NCI-H2227 (cell line): ENCODE results near the gene ASAP2.

Experiments used
- DNase-seq: peaks from one replicate; lab custom pipeline; 2025; ENCODE audit not compliant: unreplicated experiment; lab: John Stamatoyannopoulos, UW

Gene ASAP2

DNA sequence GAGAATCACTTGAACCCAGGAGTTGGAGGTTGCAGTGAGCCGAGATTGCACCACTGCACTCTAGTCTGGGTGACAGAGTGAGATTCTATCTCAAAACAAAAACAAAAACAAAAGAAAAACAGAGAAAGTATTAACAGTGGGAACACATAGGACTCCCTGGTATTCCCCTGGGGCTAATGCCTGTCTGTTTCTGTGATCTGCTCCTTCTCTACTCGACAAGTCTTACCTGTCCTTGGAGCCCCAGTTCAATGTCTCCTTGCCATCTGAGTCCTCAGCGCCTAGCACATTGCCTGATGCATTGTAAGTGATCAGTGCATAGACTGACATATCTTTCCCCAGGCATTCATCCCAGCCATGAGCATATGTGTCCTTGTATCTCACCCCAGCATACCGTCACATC lies 85.8 kb downstream of the ASAP2 start:
- no peak for DNase-seq

DNA sequence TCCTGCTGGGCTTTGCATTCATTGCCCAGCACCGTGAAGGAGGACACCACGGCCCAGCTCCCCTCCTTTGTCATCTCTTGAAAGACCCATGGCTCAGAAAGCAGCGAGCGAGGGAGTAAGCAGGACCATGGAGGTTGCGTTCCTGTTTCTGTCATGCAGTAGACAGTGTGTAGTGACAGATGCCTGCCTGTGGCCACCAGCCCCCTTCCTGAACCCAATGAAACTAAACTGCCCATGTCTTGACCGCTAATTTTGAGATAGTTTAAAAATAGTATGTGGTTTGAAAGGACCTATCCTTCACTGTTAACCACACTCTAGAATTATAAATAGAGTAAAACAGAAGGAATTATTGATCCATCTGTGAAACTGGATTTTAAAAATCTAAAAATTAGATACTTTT lies 88.2 kb downstream of the ASAP2 start:
- no peak for DNase-seq

DNA sequence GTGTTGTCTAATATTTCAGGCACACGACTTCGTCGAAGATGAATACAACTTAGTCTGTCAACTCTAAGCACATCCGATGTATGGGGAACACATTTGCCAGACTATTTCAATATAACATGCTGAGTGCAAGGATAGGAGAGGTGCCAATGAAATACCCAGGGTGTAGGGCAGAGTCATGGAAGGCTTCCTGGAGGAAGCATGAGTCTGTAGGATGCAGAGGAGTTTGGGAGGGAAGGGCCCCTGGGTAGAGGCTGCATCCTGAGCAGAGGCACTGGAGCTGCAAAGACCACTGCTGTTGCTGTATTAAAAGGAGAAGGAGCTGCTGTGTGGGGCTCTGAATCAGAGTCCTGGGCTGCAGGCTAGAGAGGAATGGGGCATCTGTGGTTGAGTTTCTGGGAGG lies 89.9 kb downstream of the ASAP2 start:
- no peak for DNase-seq

DNA sequence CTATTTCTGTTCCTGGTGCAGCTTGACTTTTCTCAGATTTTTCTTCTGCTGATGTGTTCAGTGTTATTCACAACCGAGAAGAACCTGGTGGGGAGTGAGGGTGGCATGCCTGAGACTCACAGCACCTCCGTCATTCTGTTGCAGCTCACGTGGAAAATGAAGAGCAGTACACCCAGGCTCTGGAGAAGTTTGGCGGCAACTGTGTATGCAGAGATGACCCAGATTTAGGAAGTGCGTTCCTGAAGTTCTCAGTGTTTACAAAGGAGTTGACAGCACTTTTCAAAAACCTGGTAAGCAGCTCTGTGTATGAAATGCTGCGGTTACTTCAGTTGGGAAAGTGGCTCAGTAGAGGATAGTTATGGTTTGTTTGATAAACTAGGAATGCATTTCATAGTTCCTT lies 90.5 kb downstream of the ASAP2 start:
- no peak for DNase-seq

DNA sequence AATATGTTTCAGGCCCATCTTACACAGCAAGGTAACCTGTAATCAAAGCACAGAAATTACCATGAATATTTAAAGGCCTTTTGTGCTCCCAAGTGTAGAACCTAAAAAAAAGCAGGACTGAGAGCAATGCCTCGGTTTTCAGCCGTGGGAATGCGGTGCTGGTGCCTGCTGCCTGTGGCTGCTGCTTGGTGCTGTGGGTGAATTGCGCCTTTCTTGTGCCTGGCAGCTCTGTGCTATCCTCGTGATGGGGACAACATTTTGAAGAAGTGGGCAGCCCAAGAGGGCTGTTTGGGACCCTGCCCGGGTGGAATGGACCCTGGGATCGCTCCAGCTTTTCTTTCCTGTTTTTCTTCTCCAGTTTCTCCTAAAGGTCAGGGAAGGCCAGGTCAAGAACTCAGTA lies 91.2 kb downstream of the ASAP2 start:
- no peak for DNase-seq

DNA sequence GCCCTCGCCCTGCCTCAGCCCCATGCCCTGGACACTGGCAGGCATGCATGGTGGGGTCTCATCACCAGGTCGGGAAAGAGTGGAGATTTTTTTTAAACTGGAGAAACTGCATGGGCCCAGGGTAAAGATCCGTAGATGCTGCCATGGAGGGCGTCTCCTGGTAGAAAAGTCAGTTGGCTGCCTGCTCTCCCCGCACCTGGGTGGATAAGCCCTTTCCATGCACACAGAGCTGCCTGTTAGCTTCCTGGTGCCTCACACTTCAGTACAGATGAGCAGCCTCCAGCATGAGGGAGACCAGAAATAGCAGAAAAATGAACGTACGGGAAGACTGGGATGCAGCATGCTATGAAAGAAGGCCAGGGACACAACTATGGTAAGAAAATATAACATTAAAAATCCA lies 92.0 kb downstream of the ASAP2 start:
- DNase-seq, result no peak

DNA sequence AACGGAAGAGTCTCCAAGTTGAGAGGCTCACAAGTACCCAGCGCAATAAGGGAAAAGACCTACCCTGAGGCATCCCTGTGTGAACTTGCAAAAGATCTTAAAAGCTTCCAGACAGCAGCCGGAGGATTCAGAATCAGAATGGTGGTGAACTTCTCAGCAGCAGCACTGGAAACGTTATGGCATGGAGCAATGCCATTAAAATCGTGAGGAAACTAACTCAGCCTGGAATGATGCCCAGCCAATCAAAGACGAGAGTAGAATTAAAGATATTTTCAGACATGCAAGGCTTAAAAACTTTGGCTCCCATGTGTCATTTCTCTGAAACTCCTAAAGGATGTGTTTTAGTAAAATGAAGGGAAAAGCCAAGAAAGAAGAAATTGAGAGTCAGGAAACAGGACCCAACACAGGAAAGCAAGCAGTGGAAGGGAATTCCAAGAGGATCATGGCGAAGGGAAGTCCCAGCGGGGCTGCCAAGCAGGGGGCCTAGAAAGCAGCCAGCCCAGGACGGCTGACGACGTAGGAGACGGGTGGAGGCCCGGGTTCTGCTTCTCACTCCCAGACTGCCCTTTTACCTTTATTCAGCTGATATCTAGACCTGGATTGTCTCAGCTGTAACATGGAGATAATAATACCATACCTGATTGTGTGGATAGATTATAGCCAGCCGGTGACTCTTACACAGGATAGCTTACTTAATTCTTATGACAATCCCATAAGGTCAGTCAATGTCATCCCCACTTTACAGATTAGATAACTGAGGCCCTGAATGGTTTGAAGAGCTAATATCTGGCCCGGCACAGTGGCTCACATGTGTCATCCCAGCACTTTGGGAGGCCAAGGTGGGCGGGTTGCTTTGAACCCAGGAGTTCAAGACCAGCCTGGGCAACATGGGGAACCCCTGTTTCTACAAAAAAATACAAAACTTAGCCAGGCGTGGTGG lies 92.8 kb downstream of the ASAP2 start:
- DNase-seq, result no peak

DNA sequence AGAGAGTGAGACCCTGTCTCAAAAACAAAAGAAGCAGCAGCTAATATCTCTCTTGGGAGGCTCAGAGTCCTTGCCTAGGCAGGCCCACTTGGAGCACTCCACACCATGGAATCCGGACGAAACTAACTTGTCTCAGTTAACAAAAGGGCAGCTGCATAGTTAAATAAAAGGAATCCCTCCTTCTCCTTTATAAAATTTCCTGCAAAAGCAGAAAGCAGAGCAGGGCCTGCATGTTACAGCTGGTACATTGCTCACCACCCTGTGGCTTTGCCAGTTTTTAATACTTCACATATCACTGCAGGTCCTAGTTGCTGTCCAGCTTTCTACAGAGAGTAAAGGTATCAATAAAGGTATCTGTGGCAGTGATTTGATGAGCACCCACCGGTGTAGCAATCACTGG lies 93.6 kb downstream of the ASAP2 start:
- no peak for DNase-seq

DNA sequence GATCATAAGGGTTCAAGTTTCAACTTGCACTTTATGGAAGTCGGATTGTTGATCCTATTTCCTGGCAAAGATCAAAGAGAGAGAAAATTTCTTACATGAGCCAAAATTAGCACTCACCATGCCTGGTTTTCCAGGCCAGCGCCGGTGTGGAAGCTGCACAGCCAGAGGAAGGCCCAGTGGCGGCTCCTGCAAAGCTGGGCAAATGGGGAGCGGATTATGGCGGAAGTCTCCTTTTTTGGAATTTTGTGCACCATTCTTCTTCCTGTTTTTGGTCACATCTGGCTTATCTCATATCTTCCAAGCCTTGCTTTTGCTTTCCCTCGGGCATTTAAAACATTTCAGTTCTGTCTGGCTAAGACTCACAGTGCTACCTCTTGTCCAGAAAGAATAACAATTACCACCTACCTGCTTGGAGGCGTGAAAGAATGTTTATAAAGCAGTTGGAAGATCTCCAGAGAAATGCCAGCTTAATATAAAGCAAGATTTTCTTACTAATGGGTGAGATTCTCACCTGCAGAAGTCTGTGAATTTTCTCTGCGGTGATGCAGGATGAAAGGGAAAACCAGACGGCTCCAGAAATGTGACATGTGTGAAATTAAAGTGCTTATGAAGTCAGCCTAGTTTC lies 94.3 kb downstream of the ASAP2 start:
- no peak for DNase-seq

DNA sequence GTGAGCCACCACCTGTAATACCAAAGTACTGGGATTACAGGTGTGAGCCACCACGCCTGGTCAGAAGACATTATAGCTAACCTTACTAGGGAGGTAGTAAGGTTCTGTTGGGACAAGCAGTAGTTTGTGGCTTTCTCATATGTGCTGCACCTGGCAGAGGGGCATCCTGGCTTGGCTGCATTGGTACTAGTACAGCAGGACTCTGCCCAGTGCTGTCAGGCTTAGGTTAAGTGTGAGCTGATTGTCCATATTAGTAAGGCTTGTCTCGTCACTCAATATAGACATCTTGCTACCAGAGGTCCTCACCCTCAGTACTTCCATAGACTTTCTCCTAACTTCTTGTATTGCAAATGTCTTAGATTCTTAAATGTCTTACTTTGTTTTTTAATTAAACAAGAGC lies 96.1 kb downstream of the ASAP2 start:
- DNase-seq, result no peak

DNA sequence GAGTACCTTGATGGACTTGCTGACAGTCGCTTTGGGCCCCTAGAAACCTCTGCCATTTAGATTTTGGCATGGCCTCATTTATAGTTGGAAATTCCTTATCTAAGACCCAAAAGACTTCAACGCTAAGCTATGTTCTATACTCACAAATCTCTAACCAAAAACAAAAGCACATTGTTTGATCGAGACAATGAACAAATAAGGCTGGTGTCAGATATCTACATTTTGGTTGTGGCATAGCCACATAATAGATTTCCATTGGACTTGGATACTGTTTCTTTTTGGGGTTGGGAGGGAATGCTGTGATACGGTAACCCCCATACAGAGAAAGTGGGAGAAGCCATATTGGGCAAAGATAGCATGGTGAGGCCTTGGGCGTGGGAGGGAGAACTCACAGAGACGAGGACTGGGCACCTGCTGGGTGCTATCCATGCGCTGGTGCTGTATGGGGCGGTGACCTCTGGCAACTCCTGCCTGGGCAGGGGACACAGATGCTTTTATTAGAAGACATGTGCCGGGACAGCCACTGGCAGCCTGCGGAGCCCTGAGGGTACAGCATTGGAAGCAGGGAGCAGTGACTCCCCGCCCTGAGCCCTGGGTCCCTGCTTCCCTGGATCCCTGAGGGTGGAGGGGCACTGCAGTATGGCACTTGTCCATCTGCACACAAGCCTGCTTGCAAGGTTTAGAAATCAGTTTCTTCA lies 97.1 kb downstream of the ASAP2 start:
- DNase-seq, result no peak

DNA sequence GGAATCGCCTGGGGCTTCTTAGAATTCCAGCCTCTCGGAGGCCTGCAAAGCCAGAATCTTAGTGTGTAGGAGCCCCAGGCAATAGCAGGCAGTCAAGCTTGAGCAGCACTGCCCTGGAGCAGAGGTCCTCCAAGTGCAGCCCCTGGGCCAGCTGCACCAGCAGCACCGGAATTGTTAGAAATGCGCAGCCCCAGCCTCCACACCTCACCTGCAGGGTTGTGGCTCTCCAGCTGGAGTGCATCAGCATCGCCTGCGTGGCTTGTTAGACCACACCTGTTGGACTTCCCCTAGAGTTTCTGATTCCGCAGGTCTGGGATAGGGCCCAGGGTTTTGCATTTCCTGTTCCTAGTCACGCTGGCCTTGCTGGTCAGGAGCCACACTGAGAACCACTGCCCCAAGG lies 100.3 kb downstream of the ASAP2 start:
- DNase-seq, result no peak

DNA sequence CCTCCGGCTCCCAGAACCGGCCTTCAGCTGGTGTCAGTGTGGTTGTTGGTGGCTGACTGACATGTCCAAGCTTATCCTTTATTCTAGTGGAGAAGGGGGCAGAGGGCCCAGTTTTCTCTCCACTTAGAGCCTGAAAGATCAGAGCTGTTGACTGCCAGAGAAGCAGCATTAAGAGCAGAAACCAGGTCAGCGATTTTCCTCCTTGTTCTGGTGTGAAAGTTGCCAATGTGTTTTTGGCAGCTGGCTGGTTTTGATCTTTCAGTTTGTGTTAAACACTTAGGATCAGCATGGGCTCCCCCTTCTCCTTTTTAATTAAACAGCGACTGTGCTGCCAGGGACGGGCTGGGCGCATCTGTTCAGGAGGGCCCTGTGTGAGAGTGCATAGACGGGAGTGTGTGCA lies 100.9 kb downstream of the ASAP2 start:
- no peak for DNase-seq

DNA sequence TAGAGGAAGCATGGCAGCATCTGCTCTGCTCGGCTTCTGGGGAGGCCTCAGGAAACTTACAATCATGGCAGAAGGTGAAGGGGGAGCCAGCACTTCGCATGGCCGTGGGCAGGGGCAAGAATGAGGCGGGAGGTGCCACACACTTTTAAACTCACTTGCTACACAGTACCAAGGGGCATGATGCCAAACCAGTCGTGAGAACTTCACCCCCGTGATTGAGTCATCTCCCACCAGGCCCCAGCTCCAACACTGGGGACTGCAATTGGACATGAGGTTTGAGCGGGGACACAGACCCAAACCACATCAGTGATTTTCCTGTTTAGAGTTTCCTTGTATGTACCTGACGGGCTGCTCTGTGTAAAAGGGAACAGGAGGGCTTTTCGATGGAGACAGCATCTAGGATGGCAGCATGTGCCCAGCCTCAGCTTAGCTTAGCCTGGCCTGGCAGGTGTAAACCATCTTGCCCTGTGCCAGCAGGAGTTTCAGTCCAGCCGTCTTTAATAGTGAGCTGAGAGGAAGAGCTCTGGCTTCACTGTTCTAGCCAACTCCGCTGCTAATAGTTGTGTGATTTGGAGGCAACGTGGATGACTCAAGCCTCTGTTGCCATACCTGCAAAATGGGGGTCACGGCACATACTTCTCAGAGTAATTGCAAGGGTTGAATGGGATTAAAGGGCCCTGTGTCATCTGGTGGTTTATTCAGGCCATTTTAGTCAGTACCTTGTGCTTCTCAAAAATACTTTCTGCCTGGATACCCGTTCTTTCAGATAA lies 101.8 kb downstream of the ASAP2 start:
- no peak for DNase-seq

DNA sequence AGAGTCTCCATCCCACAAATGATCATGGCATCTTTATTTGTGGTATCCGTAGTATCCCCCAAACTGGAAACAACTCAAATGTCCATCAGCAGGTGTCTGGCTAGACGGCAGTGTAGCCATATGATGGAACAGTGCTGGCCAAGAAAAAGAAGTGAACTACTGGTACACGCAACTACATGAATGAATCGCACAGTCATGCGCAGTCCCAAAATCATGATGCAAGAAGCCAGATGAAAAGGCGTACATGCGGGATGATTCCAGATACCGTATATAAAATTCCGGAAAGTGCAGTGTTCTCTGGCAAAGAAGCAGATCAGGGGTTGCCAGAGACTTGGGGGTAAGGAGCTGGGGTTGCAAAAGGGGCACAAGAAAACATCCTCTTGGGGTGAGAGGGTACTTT lies 102.5 kb downstream of the ASAP2 start:
- no peak for DNase-seq

DNA sequence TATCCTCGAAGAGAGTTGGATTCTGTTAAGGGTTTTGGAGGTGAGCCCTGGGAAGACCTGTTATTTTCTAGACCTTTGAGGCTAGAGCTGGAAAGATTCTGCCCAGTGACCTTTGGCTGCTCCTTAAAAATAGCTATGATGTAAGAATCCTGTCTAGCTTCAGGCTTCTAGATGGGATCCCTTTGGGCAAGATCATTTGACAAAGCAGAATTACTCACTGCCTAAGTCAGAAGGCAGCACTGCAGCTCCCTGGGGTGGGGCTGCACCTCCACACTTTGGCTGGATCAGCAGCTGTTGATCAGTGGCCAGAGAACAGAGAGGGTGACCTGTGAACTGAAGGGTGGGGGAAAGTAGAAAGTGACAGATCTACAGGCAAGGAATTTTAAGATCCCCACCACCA lies 103.8 kb downstream of the ASAP2 start:
- no peak for DNase-seq

DNA sequence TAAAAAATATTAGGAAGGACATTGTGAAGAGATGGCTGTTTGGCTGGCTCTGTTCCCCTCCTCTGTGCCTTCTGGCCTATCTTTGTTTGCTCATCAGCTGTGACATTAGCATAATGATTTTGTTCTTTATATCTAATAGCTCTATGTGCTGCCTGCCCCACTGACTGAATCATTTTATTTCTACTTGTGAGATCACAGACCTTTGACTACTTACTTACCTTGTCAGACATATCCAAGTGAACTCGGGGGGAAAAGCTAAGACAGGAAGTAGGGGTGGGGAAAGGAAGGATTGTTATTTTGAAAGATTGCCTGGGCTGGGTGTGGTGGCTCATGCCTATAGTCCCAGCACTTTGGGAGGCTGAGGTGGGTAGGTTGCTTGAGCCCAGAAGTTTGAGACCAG lies 104.2 kb downstream of the ASAP2 start:
- DNase-seq, result no peak

DNA sequence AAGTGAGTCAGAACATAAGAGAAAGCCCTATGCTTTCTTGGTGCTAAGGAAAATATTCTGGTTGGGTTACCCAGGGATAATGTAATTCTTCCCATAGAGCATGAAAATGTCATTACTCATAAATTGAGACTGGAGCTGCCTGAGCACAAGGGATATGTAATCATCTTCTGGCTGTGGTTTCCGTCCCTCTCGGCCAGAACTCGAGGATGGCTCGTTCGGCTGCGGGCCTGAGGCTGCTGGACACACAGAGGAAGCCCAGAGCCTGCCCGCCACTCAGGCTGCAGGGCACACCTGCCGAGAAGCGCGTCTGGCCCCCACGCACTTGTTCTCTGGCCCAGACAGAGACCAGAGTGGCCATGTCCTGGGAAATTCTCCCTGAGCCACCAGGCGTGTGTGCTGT lies 104.9 kb downstream of the ASAP2 start:
- DNase-seq, result peak; percentile 12

DNA sequence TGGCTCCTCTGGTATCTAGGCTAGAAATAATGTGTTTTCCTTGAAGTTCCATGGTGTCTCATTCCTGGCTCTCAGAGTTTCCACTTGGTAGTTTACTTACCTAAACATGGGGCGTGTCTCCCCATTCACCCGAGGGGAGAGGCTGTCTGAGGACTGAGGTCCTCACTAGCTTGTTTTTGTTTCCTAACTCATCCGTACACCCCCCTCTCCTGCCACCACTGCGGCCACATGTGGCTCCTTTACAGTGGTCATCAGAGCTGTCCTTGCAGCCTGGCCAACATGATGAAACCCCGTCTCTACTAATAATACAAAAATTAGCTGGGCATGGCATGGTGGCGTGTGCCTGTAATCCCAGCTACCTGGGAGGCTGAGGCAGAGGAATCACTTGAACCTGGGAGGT lies 106.0 kb downstream of the ASAP2 start:
- no peak for DNase-seq

DNA sequence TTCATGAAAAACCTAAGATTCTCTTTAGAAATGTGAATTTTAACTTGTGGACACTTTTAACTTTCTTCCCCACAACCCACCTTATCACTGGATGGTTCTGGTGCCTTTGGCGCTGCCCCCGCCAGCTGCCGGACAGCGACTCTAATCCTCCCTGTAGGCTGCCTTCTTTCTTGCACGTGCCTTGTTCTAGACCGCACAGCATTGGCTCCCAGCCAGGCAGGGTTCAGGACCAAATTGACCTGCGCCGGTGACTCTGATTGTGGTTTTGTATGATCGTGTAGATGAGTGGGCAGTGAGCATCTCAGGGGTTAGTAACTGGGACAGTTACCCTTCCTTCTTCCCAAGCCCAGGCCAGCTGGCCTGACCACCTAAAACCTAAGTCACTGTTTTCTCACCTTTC lies 106.8 kb downstream of the ASAP2 start:
- no peak for DNase-seq

DNA sequence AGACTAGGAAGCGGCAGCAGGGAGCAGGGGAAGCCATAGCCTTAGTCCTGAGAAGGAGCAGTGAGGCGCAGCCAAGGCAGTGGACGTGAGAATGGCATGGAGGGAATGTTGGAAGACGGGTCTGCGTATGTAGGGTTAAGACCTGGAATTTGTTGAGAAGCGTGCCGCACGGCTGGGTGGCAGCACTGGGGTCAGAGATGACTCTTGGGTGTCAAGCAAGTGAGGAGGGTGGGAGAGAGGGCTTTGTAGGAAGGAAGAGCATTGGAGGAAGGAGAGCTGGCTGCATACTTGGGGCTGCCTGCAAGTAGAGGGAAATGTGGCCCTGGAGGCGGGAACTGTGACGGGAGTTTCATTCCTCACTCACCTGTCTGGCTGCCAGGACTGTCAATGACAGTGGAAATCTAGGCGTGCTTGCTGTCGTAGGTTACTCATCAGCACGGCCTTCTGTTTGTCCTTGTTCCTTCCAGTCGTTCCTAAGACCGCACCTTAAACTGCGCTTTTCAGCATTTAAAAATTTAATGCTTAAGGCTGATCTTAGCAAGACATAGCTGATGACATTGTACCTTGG lies 108.8 kb downstream of the ASAP2 start:
- DNase-seq, result no peak
